OCI-LY7 (cell line): Measurements from ENCODE around the gene ABHD12. TPM values are rescaled to one million over a fixed set of nuclear protein-coding genes. Genes with fewer than 3 reads are reported as not detected.

ENCODE experiments used
- BruUV-seq: library from RNA; stranded (reverse); fragments of 400-500 nt; replicated peaks from 2 replicates; lab custom pipeline; 2021; lab: Mats Ljungman, UMichigan
- CTCF ChIA-PET: fragments of 300-600 bp; sonication (Branson Sonifier 250); formaldehyde crosslinking; loops from one replicate; lab custom pipeline; 2022; ENCODE audit warnings: antibody characterized with exemption; ENCODE audit not compliant: unreplicated experiment; lab: Charles Lee
- POLR2A ChIA-PET: fragments of 300-600 bp; sonication (Branson Sonifier 250); formaldehyde crosslinking; loops from one replicate; lab custom pipeline; 2022; ENCODE audit warnings: antibody characterized with exemption; lab: Charles Lee
- DNase-seq: peaks from one replicate; pipeline ENCODE4 v3.0.0-alpha.2; 2015; ENCODE audit warnings: low spot score
- H2AFZ ChIP-seq: fragments of 200-600 bp; sonication (generic), shearing (Covaris generic); 2 replicates; pipeline ENCODE4 v1.6.1; 2014; ENCODE audit warnings: mild to moderate bottlenecking, antibody characterized with exemption, low read length, moderate library complexity
- H3K27ac ChIP-seq: fragments of 200-600 bp; sonication (generic); 2 replicates; pipeline ENCODE4 v1.5.1; 2014; ENCODE audit warnings: mixed run types, low read depth, mild to moderate bottlenecking, moderate library complexity, low read length, inconsistent platforms; ENCODE audit not compliant: poor library complexity, severe bottlenecking
- H3K36me3 ChIP-seq: fragments of 200-600 bp; sonication (generic); 2 replicates; pipeline ENCODE4 v1.6.1; 2014; ENCODE audit warnings: mild to moderate bottlenecking, antibody characterized with exemption, low read length, moderate library complexity, mixed read lengths; ENCODE audit not compliant: insufficient read depth
- H3K4me1 ChIP-seq: fragments of 200-600 bp; sonication (generic); 2 replicates; pipeline ENCODE4 v1.5.1; 2014; ENCODE audit warnings: mild to moderate bottlenecking, low read length; ENCODE audit not compliant: insufficient read depth, poor library complexity, severe bottlenecking
- H3K4me2 ChIP-seq: fragments of 200-600 bp; sonication (generic); 2 replicates; pipeline ENCODE4 v1.6.1; 2014; ENCODE audit warnings: mild to moderate bottlenecking, low read length
- H3K4me3 ChIP-seq: fragments of 200-600 bp; sonication (generic); 2 replicates; pipeline ENCODE4 v1.5.1; 2014; ENCODE audit warnings: mild to moderate bottlenecking, low read depth, low read length; ENCODE audit not compliant: poor library complexity, severe bottlenecking
- H3K79me2 ChIP-seq: fragments of 200-600 bp; sonication (generic); 2 replicates; pipeline ENCODE4 v1.6.1; 2016; ENCODE audit warnings: low read depth, mild to moderate bottlenecking, low read length, moderate library complexity, mixed read lengths; ENCODE audit not compliant: insufficient read depth
- H3K9me2 ChIP-seq: fragments of 200-600 bp; sonication (generic); 2 replicates; pipeline ENCODE4 v1.6.1; 2016; ENCODE audit warnings: mild to moderate bottlenecking, low read length, mixed read lengths; ENCODE audit not compliant: insufficient read depth
- H3K9me3 ChIP-seq: fragments of 200-600 bp; sonication (generic); 2 replicates; pipeline ENCODE4 v1.6.1; 2014; ENCODE audit warnings: mild to moderate bottlenecking, mixed run types, low read length, mixed read lengths
- H4K20me1 ChIP-seq: fragments of 200-600 bp; sonication (generic); 2 replicates; pipeline ENCODE4 v1.6.1; 2014; ENCODE audit warnings: mild to moderate bottlenecking, antibody characterized with exemption, low read length, moderate library complexity, mixed read lengths; ENCODE audit not compliant: insufficient read depth
- EZH2phosphoT487 ChIP-seq: fragments of 200-600 bp; sonication (generic); IDR thresholded peaks from 2 replicates; pipeline ENCODE4 v1.6.1; 2018; ENCODE audit warnings: low read depth, borderline replicate concordance, mild to moderate bottlenecking, mixed run types, antibody characterized with exemption, low read length, moderate library complexity, mixed read lengths
- intact Hi-C: fragments of 100-400 bp; cut with micrococcal nuclease; formaldehyde crosslinking; loops from one replicate; pipeline ENCODE4 v1.10.0; 2022; ENCODE audit not compliant: unreplicated experiment
- total RNA-seq, 2 experiments: library from RNA; depleted of rRNA in 1 of 2; stranded (reverse); fragments of >200 nt in 1 of 2; shearing (Covaris generic) in 1 of 2; gene quantifications; 2 replicates each; pipeline ENCODE4 v1.2.3, GENCODE V29; 2014 to 2022
- TF ChIP-seq, protein P1 (sequence below): fragments of 200-600 bp; sonication (generic); conservative IDR thresholded peaks from 2 replicates; pipeline ENCODE4 v1.5.1; 2014; ENCODE audit warnings: mild to moderate bottlenecking, antibody characterized with exemption, low read length, moderate library complexity, mixed read lengths

ABHD12 gene
- total RNA-seq, 2 experiments from 2014 or later: 10.6 to 12.9 TPM

DNA sequence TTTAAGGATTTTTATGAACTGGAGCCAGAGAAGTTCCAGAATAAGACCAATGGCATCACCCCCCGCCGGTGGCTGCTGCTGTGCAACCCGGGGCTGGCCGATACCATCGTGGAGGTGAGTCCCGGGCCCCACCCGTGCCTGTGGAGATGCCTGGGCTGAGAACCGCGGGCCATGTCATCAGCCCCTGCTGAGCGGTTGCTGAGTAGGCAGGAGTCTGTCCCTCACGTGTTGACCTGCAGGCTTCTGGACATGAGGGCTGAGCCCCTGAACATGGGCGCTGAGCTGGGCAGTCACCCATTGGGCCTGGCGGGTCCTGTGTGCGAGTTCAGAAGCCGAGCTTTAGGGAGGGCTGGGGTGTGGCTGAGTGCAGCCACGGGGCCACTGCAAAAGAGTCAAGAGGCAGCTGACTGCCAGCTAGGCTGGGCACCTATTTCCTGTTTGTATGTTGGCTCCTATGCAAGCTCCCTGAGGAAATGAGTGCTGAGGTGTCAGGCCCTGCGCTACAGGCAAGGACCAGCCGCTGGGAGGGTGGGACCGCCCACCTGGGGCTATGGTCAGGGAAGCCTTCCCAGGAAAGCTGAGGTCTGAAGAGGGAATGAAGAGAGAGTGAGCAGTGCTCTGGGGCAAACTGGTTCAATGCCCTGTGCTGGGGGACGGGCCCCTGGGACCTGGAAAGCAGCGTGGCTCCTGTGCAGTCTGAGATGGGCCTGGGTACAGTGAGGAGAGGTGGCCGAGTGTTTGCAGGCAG is 108.4 kb downstream of the ABHD12 start:
- Histone ChIP-seq H4K20me1 (peaks cover 37% of the 10 kb centered on the region), H3K79me2 (no peaks in the 10 kb centered on the region), H3K9me3 (no peaks in the 10 kb centered on the region), H3K27ac (no peak overlapping the region), H3K4me2 (peak overlapping the region; percentile 71), H3K9me2 (no peaks in the 10 kb centered on the region), H3K4me3 (peak overlapping the region; percentile 31), H3K36me3 (no peaks in the 10 kb centered on the region; the same call in 1 of the 2 replicates), H2AFZ (no peak overlapping the region), H3K4me1 (peaks cover 32% of the 10 kb centered on the region)
- ChIA-PET POLR2A (no interaction called here), CTCF (interaction anchor here (1.0 kb wide), 1 partner anchor 36 kb away, joined by 3 read pairs; no protein-coding TSS in a partner anchor)
- intact Hi-C loops: loop anchor here (5.0 kb wide), 2 partner anchors 85 to 125 kb away; partner anchors contain the start of genes ENTPD6 and GINS1
- TF ChIP-seq, protein P1, sequence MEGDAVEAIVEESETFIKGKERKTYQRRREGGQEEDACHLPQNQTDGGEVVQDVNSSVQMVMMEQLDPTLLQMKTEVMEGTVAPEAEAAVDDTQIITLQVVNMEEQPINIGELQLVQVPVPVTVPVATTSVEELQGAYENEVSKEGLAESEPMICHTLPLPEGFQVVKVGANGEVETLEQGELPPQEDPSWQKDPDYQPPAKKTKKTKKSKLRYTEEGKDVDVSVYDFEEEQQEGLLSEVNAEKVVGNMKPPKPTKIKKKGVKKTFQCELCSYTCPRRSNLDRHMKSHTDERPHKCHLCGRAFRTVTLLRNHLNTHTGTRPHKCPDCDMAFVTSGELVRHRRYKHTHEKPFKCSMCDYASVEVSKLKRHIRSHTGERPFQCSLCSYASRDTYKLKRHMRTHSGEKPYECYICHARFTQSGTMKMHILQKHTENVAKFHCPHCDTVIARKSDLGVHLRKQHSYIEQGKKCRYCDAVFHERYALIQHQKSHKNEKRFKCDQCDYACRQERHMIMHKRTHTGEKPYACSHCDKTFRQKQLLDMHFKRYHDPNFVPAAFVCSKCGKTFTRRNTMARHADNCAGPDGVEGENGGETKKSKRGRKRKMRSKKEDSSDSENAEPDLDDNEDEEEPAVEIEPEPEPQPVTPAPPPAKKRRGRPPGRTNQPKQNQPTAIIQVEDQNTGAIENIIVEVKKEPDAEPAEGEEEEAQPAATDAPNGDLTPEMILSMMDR: no peak
- no peak for TF ChIP-seq EZH2phosphoT487
- no TSS peak for BruUV-seq
- no peak for DNase-seq

DNA sequence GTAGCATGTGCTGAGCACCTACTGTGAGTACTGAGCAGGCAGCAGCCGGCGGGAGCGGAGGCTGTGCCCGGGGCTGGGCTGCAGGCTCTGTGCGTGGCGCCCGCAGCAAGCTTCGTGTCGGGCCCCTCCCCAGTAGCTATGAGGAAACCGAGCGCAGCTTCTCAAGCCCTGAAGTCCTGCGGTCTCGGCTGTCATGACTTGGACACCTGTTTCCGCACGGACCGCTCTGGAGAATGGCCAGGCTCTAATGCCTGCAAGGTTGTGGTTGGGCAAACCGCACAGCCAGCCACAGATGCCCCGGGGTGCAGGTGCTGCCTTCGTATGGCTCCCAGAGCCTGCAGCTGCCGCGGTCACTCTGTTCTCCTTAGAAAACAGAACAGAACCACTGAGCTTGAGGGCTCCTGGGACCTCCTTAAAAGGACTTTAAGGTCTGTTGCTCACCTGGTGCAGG is 109.1 kb downstream of the ABHD12 start:
- Histone ChIP-seq H3K27ac (no peak overlapping the region), H3K9me2 (no peaks in the 10 kb centered on the region), H3K4me2 (peak overlapping the region; percentile 71), H4K20me1 (peaks cover 37% of the 10 kb centered on the region), H3K79me2 (no peaks in the 10 kb centered on the region), H2AFZ (no peak overlapping the region), H3K4me1 (peaks cover 32% of the 10 kb centered on the region), H3K9me3 (no peaks in the 10 kb centered on the region), H3K36me3 (no peaks in the 10 kb centered on the region; the same call in 1 of the 2 replicates), H3K4me3 (no peak overlapping the region)
- DNase-seq: peak; percentile 97
- intact Hi-C loops: loop anchor here (1.0 to 5.0 kb wide), 6 partner anchors 35 to 583 kb away; partner anchors contain the start of genes APMAP, ENTPD6 and GINS1
- no TSS peak for BruUV-seq
- TF ChIP-seq, protein P1: no peak
- no peak; the same call in 1 of the 2 replicates for TF ChIP-seq EZH2phosphoT487
- ChIA-PET POLR2A (no interaction called here), CTCF (interaction anchor here (1.0 kb wide), 1 partner anchor 35 kb away, joined by 3 read pairs; no protein-coding TSS in a partner anchor)
